IMR-90 (cell line): ENCODE measurements around the gene FBLIM1.
A peak's percentile ranks its signal among the peaks of the same experiment; 100 is the strongest.

Source experiments
- CTCF ChIP-seq: conservative IDR thresholded peaks from 2 replicates; pipeline ENCODE4 v1.5.1; 2012; ENCODE audit warnings: mild to moderate bottlenecking, low read depth, low read length, improper control_type of control experiment
- FOS ChIP-seq: fragments of 150-350 bp; IDR thresholded peaks from 2 replicates; pipeline ENCODE4 v1.6.1; 2016; ENCODE audit warnings: low read depth, low read length
- USF2 ChIP-seq: fragments of 150-350 bp; IDR thresholded peaks from 2 replicates; pipeline ENCODE4 v1.6.1; 2017; ENCODE audit warnings: mild to moderate bottlenecking, antibody characterized with exemption, low read length, low read depth

GRCh38 chr1:15739745-15740144 is 18.9 kb upstream of the FBLIM1 start:
- no peak for TF ChIP-seq USF2
- TF ChIP-seq CTCF: 0 out of 2 replicates have a peak, but pooled peaks have one; percentile 2
- TF ChIP-seq FOS: no peak
